ENCODE results near the gene AK3.

- TF ChIP-seq CTCF (IDR thresholded peaks at IDR 0.05; ENCODE audit: low read length) (no peak), EZH2 (optimal IDR thresholded peaks at IDR 0.05; ENCODE audit: low read depth, low read length) (no peak)
Measured at GRCh38 chr9:4716163-4716562, 24.8 kb downstream of the AK3 start.
